Measurements from ENCODE around the gene RAB7B. TPM values are rescaled to one million over a fixed set of nuclear protein-coding genes. Genes with fewer than 3 reads are reported as not detected.
"Not testable (repeated sequence)": the region's sequence is repeated elsewhere in the genome, so short reads cannot be mapped to it uniquely, and the experiment has no call there.

The RAB7B gene
- total and polyA plus RNA-seq, 7 experiments from 2014 or later = 0.24 to 0.76 (median 0.35) TPM; not detected in 4

DNA sequence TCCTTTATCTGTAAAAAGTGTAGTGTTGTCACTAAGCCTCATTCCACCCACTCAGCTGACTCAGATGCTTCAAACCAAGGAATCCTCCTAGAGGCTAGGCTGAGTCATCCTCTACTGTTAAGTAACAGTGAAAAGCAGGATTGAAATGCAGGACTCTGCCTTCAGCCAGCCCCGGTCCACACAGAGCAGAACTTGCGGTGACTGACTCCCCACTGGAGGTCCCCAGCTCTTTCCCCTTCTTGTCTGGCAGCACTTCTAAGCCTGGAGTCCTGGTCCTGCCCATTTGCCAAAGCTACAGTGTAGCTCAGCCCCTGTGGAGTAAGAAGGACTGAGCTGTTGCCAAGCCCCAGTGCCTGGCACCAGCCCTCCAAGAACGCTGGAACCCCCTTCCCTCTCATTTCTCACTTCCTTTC, 1.7 kb downstream of the RAB7B start:
- no peaks in the 10 kb centered on the region for H3K36me3 ChIP-seq (ENCODE audit: control insufficient read depth in 2 of 3, insufficient read depth in 3 of 3, low read length in 3 of 3)
- peak; percentile 78 for ATAC-seq
- no peaks in the 10 kb centered on the region for H3K9me3 ChIP-seq (ENCODE audit: control insufficient read depth in 2 of 3, low read length in 3 of 3)
- no peak overlapping the region for H3K4me3 ChIP-seq (ENCODE audit: low read length)
- no peaks in the 10 kb centered on the region for H3K27me3 ChIP-seq (ENCODE audit: control insufficient read depth in 2 of 2, insufficient read depth in 2 of 2, low read length in 2 of 2)
- DNase-seq = peak in 1 of 9 donors; percentile 53
- intact Hi-C loops (cut with micrococcal nuclease) = no loop called here
- POLR2A ChIA-PET = no interaction called here
- H3K4me1 ChIP-seq (ENCODE audit: control insufficient read depth in 2 of 2, insufficient read depth in 2 of 2, low read length in 2 of 2) = no peaks in the 10 kb centered on the region
- Mint-ChIP-seq H3K27ac (no peak overlapping the region), H3K36me3 (no peaks in the 10 kb centered on the region), H3K9me3 (peaks cover 0 to 1% (median 0%) of the 10 kb centered on the region in 11 donors), H3K4me1 (peaks cover 0 to 9% (median 0%) of the 10 kb centered on the region in 7 donors), H3K27me3 (peaks cover 0 to 9% (median 2%) of the 10 kb centered on the region in 5 donors), H3K4me3 (no peak overlapping the region)
- CTCF ChIA-PET = no interaction called here
- no peak overlapping the region for H3K27ac ChIP-seq (ENCODE audit: low read depth, low read length)

DNA sequence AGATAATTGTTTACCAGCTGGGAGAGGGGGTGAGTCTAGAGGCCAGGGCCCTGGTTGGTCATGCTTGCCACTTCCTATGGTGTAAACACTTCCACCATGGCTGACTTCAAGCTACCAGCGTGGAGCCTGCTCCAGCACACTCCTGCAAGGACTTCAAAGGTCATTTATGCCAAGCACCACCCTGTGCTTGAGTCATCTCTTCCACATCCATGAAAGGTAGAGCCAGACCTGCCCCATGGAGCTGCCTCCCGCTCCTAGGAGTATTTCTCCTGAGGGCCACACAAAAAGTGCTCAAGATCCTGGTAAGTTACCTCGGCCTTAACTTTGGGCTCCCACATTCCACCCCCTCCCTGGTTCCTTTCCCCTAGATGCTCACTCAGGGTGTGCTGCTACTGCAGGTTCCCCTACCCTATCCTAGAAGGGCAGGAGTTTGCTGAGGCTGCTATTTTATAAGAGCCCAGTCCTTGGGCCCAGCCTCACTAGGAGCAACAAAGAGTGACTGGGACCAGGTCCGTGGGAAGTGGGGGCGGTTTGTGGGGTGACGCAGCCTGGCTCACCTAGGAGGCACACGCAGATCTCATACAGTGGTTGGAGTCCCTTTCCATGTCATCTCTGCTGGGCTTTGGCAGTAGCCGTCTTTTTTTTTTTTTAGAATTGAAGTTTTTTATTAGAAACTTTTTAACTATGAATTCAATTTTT, 2.4 kb downstream of the RAB7B start:
- ChIA-PET POLR2A (no interaction called here), CTCF (interaction anchor here (1.9 kb wide), 1 partner anchor 24 kb away, joined by 6 read pairs; no protein-coding TSS in a partner anchor)
- H3K27me3 Mint-ChIP-seq = peaks cover 0 to 4% (median 0%) of the 10 kb centered on the region in 5 donors
- H3K27ac ChIP-seq (ENCODE audit: low read depth, low read length) = no peak overlapping the region
- H3K4me3 ChIP-seq (ENCODE audit: low read length) = no peak overlapping the region
- intact Hi-C loops (cut with micrococcal nuclease) = no loop called here
- H3K27me3 ChIP-seq (ENCODE audit: control insufficient read depth in 2 of 2, insufficient read depth in 2 of 2, low read length in 2 of 2) = no peaks in the 10 kb centered on the region
- H3K36me3 Mint-ChIP-seq = no peaks in the 10 kb centered on the region
- peaks cover 0 to 1% (median 0%) of the 10 kb centered on the region in 11 donors for H3K9me3 Mint-ChIP-seq
- no peaks in the 10 kb centered on the region for H3K36me3 ChIP-seq (ENCODE audit: control insufficient read depth in 2 of 3, insufficient read depth in 3 of 3, low read length in 3 of 3)
- peaks cover 0 to 6% (median 0%) of the 10 kb centered on the region in 7 donors for H3K4me1 Mint-ChIP-seq
- H3K9me3 ChIP-seq (ENCODE audit: control insufficient read depth in 2 of 3, low read length in 3 of 3) = no peaks in the 10 kb centered on the region
- ATAC-seq = no peak
- H3K27ac Mint-ChIP-seq = no peak overlapping the region
- H3K4me1 ChIP-seq (ENCODE audit: control insufficient read depth in 2 of 2, insufficient read depth in 2 of 2, low read length in 2 of 2) = no peaks in the 10 kb centered on the region
- no peak overlapping the region for H3K4me3 Mint-ChIP-seq
- peak in 1 of 9 donors; percentile 47 for DNase-seq

DNA sequence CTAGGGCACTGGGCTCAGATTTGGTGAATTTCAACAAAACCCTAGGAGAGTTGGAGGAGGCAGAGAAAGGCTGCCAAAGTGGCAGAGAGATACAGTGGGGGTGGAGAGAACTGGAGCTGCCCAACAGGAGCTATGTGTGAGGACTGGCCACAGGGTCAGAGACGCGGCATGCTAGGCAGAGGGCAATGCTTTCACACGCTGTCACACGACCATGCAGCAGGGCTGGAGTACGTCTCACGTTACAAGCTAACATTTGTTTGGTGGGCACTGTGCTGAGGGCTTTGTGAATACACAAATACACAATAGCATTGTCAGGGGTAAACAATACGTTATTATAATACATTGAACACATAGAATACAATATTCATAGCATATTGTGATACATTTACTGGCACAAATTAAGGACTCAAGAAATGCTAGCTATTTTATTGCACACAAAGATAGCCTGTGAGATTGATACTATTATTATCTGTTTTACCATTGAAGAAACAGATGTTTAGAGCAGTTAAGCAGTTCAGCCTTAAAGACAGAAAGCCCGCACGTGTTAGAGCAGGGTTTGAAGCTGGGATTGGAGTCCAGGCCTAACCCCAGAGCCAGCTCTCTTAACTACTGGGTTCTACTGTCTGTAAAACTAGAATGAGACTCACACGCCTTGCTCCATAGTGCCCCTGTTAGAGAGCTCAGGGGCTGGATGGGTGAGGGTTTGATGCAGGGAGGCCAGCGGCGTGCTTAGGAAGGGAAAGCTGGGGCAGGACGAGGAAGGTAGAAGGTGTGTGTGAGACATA, 4.5 kb downstream of the RAB7B start:
- Mint-ChIP-seq H3K27me3 (peaks cover 0 to 7% (median 0%) of the 10 kb centered on the region in 5 donors), H3K27ac (no peak overlapping the region), H3K4me1 (no peaks in the 10 kb centered on the region), H3K36me3 (no peaks in the 10 kb centered on the region), H3K4me3 (no peak overlapping the region), H3K9me3 (no peaks in the 10 kb centered on the region)
- ChIA-PET CTCF (interaction anchor here (0.6 kb wide), 1 partner anchor 203 kb away, joined by 4 read pairs; no protein-coding TSS in a partner anchor), POLR2A (interaction anchor here (0.8 kb wide), 1 partner anchor 28 kb away, joined by 3 read pairs; no protein-coding TSS in a partner anchor)
- no peaks in the 10 kb centered on the region for H3K36me3 ChIP-seq (ENCODE audit: control insufficient read depth in 2 of 3, insufficient read depth in 3 of 3, low read length in 3 of 3)
- DNase-seq (no peak), ATAC-seq (no peak)
- no peak overlapping the region for H3K27ac ChIP-seq (ENCODE audit: low read depth, low read length)
- intact Hi-C loops (cut with micrococcal nuclease) = no loop called here
- H3K4me1 ChIP-seq (ENCODE audit: control insufficient read depth in 2 of 2, insufficient read depth in 2 of 2, low read length in 2 of 2) = no peaks in the 10 kb centered on the region
- H3K27me3 ChIP-seq (ENCODE audit: control insufficient read depth in 2 of 2, insufficient read depth in 2 of 2, low read length in 2 of 2) = no peaks in the 10 kb centered on the region
- no peak overlapping the region for H3K4me3 ChIP-seq (ENCODE audit: low read length)
- no peaks in the 10 kb centered on the region for H3K9me3 ChIP-seq (ENCODE audit: control insufficient read depth in 2 of 3, low read length in 3 of 3)

DNA sequence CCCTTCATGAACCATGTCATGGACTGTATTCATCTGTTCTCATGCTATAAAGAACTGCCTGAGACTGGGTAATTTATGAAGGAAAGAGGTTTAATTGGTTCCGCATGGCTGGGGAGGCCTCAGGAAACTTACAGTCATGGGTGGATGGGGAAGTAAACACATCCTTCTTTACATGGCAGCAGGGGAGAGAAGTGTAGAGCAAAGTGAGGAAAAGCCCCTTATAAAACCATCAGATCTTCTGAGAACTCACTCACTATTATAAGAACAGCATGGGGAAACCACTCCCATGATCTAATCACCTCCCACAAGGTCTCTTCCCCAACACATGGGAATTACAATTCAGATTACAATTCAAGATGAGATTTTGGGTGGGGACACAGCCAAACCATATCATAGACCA, 6.6 kb downstream of the RAB7B start:
- ATAC-seq; H3K27ac Mint-ChIP-seq; H3K36me3 ChIP-seq (ENCODE audit: control insufficient read depth in 2 of 3, insufficient read depth in 3 of 3, low read length in 3 of 3); POLR2A ChIA-PET; H3K9me3 ChIP-seq (ENCODE audit: control insufficient read depth in 2 of 3, low read length in 3 of 3); H3K36me3 Mint-ChIP-seq; CTCF ChIA-PET; H3K4me3 Mint-ChIP-seq; H3K9me3 Mint-ChIP-seq; DNase-seq; intact Hi-C loops (cut with micrococcal nuclease); H3K4me1 Mint-ChIP-seq; H3K4me1 ChIP-seq (ENCODE audit: control insufficient read depth in 2 of 2, insufficient read depth in 2 of 2, low read length in 2 of 2); H3K27me3 ChIP-seq (ENCODE audit: control insufficient read depth in 2 of 2, insufficient read depth in 2 of 2, low read length in 2 of 2); H3K4me3 ChIP-seq (ENCODE audit: low read length); H3K27ac ChIP-seq (ENCODE audit: low read depth, low read length): not testable (repeated sequence)
- H3K27me3 Mint-ChIP-seq = peaks cover 0 to 12% (median 5%) of the 10 kb centered on the region in 5 donors

DNA sequence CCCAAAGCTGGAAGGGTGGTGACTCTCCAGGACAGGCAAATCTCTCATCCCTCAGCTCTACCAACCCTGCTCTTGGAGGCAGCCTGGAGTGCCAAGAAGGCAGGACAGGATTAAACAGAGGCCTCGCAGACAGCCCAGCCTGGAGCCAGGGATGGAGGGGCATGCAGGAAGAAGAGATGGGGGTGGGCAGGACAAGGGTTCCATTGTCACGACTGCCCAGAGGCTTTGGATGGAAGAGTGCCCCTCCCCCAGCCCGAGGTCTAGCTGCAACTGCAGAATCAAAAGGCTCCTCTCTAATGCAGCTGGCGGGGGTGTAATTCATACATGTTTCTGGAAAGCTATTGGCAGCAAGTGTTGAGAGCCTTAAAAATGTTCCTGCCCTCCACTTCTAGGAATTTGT, 8.8 kb downstream of the RAB7B start:
- Mint-ChIP-seq H3K9me3 (no peaks in the 10 kb centered on the region), H3K36me3 (no peaks in the 10 kb centered on the region), H3K4me1 (peaks cover 0 to 2% (median 0%) of the 10 kb centered on the region in 7 donors), H3K27me3 (peaks cover 0 to 17% (median 9%) of the 10 kb centered on the region in 5 donors), H3K27ac (no peak overlapping the region), H3K4me3 (no peak overlapping the region)
- intact Hi-C loops (cut with micrococcal nuclease) = no loop called here
- no peaks in the 10 kb centered on the region for H3K4me1 ChIP-seq (ENCODE audit: control insufficient read depth in 2 of 2, insufficient read depth in 2 of 2, low read length in 2 of 2)
- CTCF ChIA-PET = no interaction called here
- ATAC-seq = no peak
- H3K27me3 ChIP-seq (ENCODE audit: control insufficient read depth in 2 of 2, insufficient read depth in 2 of 2, low read length in 2 of 2) = no peaks in the 10 kb centered on the region
- DNase-seq = no peak
- H3K4me3 ChIP-seq (ENCODE audit: low read length) = no peak overlapping the region
- no peak overlapping the region for H3K27ac ChIP-seq (ENCODE audit: low read depth, low read length)
- POLR2A ChIA-PET = no interaction called here
- H3K9me3 ChIP-seq (ENCODE audit: control insufficient read depth in 2 of 3, low read length in 3 of 3) = no peaks in the 10 kb centered on the region
- H3K36me3 ChIP-seq (ENCODE audit: control insufficient read depth in 2 of 3, insufficient read depth in 3 of 3, low read length in 3 of 3) = no peaks in the 10 kb centered on the region

DNA sequence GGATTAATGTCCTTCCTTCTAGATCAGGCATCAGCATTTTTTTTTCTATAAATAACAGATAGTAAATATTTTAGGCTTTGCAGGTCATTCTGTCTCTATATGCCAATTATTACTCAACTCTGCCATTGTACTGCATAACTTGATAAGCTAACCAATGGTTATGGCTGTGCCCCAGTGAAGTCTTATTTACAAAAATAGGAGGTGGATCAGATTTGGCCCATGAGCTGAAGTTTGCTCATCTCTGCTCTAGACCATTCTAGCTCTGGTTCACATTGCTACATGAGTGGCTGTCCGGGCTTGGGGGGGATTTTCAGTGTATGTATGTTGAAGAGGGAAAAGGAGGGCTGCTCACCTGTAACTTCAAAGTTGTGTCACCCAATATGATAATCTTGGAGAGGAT, 10.1 kb downstream of the RAB7B start:
- CTCF ChIA-PET = interaction anchor here (1.1 kb wide), 1 partner anchor 16 kb away, joined by 3 read pairs; no protein-coding TSS in a partner anchor
- H3K4me1 ChIP-seq (ENCODE audit: control insufficient read depth in 2 of 2, insufficient read depth in 2 of 2, low read length in 2 of 2) = no peaks in the 10 kb centered on the region
- no peak for ATAC-seq
- no peaks in the 10 kb centered on the region for H3K36me3 ChIP-seq (ENCODE audit: control insufficient read depth in 2 of 3, insufficient read depth in 3 of 3, low read length in 3 of 3)
- POLR2A ChIA-PET = no interaction called here
- H3K9me3 ChIP-seq (ENCODE audit: control insufficient read depth in 2 of 3, low read length in 3 of 3) = no peaks in the 10 kb centered on the region
- no peak for DNase-seq
- intact Hi-C loops (cut with micrococcal nuclease) = no loop called here
- Mint-ChIP-seq H3K36me3 (no peaks in the 10 kb centered on the region), H3K4me3 (no peak overlapping the region), H3K27ac (no peak overlapping the region), H3K27me3 (peaks cover 0 to 17% (median 9%) of the 10 kb centered on the region in 5 donors), H3K9me3 (no peaks in the 10 kb centered on the region), H3K4me1 (peaks cover 0 to 2% (median 0%) of the 10 kb centered on the region in 7 donors)
- H3K27me3 ChIP-seq (ENCODE audit: control insufficient read depth in 2 of 2, insufficient read depth in 2 of 2, low read length in 2 of 2) = no peaks in the 10 kb centered on the region
- no peak overlapping the region for H3K4me3 ChIP-seq (ENCODE audit: low read length)
- H3K27ac ChIP-seq (ENCODE audit: low read depth, low read length) = no peak overlapping the region
